HG03469 (cell line): ENCODE results near the gene STK32A.

Experiments
- ATAC-seq: cut with Tn5 transposase; IDR thresholded peaks from one replicate; pipeline ENCODE4 v1.9.1; 2021; ENCODE audit warnings: mild to moderate bottlenecking, moderate library complexity, moderate number of reproducible peaks; ENCODE audit not compliant: unreplicated experiment

The STK32A gene

DNA sequence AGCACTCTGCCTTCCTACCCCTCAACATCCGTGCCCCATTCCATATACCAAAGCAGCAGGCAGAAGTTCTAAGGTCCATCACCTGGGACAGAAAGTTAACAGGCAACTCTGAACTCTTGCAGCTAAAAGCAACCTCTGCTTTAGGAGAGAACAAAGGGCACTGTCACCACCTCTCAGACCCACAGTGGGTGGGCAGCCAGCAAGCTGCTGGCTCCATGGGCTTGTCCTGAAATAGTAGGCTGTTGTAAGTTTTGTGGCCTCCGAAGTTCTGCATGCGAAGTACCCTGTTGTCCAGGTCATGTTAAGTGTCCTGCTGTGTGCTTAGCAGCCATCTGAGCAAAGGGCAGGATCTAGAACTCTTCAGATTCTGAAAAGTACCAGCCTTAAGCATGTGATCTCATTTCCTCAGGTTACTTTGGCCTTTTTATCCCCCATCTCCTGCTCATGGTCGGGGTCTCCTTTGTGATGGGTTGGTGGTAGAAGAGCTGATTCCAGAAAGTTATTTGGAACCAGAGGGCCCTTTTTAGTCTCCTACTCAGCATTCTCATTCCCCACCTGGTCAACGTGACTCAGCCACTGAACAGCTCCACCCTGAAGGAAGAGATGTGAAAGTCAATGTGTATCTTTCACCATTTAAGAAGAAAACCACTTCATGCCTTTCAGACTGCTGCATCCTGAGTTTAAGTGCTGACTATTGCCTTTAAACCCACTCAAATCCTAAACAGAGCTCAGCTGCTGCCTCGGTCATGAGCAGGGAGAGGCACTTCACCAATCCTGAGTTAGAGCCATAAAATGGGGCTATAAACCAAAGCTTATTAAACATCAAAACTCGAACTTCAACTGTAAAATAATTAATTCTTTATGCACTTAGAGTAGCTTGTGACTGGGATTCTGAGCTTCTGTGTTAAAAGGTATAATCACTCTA, 153.6 kb downstream of the STK32A start:
- ATAC-seq, result no peak

DNA sequence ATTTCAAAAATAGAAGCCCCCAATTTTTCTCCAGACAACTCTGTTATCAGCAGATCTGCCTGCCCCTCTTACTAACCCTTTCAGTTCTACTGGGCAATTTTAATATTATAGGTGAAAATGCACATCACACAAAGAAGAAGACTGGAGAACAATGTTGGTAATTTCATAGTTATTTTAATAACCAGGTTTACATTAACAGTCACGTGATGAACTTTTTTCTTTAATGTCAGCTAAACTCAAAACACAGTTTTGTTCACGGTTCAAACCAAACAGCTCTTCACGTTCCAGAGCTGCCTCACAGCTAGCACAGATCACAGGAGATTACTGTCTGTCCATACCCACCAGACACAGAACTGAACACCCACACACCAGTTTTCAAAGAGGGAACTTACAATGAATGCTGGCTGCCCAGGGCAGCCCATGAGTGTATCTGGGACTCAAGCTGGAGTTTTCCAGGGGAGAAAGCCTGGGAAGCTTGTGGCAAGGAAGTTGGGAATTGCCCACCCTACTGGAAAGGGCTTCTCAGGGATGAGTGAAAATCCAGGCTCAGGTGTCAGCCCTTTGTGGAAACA, 155.9 kb downstream of the STK32A start:
- no peak for ATAC-seq

DNA sequence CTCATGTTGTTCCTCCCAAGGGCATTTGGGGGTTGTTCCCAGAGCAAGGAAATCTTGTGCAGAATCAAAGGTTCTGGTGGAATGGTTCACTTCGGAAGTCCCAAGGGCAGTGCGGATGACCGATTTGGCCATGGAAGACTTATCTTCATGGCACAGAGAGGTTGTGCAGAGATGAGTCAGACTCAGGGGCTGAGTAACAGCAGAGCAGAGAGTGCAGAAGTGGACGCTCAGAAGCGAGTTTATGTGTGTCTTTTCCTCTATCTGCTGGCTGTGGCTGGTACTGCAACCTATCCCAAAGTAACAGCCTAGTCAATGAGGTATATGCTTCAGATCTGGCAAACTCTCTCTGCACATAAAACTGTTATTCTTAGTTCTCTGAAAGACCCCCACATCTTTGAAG, 157.0 kb downstream of the STK32A start:
- ATAC-seq, result peak; percentile 99

DNA sequence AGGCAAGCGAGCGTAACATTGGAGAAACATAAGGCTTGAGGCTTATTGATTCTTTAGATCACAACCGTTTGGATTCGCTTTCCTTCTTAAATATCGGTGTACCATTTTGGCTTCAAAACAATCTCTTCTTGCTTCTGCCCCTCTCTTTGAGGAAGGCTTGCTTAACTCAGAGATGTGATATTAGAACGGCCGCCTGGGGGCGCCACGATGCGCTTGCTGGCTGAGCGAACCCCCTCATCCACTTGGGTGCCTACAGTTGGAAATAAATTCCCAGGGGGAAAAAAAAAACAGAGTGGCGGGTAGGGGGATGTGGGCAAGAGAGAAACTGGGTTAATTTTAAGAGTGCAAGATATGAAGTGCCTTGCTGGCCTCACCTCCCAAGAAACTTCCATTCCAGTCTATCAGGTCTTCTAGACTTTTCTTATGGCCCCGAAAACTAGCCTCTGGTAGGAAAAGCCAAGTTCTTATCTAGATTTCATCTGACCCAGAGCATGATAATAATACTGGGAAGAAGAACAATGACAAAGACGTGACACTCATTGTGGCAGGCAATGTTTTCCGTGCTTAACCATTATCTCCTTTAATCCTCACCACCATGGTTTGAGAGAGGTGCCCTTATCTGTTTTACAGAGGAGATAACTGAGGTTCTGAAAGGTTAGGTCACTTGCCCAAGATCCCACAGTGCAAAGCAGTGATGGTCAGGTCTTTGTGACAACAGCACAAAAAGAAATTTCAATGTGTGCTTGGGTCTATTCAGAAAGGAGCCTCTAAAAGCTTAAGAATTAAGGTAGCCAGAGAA, 159.2 kb downstream of the STK32A start:
- ATAC-seq, result no peak

DNA sequence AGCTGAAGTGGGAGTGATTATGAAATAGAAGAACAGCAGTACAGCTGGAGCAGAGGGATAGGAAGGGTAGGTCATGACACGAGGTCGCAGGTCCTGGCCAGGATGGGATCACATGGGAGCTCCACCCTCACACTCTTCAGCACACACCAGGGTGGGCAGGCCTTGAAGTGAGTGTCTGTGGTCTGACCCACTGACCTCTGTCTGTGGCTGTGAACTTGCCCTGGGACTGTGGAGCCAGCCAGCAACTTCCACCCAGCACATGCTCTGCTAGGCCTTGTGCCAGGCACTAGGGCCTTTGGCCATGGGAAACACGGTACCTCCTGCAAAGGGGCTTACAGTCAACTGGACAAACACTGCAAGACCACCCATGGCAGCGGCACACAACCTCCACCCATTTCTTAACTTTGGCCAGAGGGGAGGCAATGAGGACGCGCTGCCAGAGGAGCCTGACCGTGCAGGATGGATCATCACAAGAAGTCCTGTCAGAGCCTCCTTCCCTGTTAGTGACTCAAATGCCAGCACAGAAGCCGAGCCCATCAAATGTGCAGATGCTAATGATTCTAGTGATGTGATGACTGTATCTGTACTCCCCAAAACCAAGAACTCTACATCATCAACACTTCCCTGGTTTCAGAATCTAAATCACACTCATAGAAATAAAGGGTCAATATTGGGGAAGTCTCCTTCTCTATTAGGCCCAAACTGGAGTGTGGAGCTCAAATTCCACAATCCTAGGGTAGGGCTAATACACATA, 161.4 kb downstream of the STK32A start:
- ATAC-seq, result no peak

DNA sequence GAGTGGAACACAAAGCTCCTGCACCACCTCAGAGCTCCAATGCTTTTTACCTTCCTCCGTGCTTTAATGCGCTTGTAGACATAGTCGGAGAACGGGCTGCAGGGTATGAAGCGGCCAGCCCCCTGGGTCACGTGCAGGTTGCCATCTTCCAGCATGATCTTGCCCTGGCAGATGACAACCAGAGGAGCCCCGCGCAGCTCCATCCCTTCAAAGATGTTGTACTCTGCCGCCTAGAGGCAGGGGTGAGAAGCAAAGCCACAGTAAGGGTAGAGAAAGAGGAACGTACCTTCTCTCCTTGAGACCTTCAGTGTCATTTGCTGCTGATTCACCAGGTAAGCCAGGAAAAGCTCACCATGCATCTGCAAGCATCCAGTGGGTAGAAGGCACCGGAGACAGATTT, 162.8 kb downstream of the STK32A start:
- no peak for ATAC-seq

DNA sequence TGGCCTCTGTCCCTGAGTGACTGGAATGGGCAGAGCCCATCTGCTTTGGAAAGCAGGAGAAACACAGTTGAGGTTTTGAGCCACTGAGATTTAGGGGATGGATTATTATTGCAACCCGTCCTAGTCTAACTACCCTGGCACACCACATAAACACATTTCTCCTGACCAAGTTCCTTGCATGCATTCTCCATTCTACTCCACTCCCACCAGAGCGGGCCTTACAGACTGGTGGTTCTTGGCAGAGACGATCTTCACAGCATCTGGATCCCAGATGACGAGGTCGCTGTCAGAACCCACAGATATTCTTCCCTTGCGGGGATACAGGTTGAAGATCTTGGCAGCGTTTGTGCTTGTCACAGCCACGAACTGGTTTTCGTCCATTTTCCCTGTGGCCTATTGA, 164.0 kb downstream of the STK32A start:
- ATAC-seq, result no peak

DNA sequence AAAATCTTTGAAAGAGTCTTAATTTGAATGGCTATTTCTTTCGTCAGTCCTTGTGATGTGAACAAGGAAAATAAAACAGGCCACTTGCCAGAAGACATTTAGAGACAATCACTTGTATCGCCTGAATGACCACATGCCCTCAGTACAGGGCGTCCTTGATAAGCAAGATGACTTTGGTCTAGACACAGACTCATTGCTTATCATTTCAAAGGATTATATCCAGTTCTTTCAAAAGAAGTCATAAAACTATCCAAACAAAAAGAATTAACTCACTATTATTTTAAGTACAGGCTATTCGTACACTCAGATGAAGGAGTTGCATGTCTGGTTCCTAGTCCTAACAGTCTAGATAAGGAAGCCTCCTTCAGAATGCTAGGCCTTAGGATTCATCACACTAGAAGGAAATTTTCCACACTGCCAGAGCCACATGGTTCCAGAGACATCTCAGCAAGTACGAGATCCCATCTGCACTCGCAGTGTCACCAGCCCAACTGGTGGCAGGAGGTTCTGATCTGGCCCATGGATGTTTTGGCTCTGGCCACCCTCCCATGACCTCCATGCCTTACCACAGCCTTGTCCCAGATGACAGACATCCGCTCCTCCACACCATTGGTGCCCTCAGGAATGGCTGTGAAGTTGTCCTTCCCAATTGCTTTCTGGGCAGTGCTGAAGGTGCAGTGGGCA, 165.4 kb downstream of the STK32A start:
- no peak for ATAC-seq

DNA sequence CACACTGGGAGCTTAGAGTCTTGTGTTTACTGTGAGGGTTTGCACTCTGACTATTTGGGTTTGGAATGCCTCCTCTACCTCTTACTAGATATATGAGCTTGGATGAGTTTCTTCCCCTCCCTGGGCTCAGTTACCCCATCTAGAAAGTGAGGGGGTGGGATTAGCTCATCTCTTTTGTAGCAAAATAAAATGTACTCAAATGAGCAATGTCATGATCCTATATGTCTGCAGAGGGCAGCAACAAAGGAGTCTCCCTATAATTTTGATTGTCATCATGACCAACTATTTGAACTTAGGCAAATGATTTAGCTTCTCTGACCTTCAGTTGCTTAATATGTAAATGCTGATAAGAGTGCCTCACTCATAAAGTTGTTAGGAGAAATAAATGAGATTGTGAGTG, 166.1 kb downstream of the STK32A start:
- ATAC-seq, result no peak

DNA sequence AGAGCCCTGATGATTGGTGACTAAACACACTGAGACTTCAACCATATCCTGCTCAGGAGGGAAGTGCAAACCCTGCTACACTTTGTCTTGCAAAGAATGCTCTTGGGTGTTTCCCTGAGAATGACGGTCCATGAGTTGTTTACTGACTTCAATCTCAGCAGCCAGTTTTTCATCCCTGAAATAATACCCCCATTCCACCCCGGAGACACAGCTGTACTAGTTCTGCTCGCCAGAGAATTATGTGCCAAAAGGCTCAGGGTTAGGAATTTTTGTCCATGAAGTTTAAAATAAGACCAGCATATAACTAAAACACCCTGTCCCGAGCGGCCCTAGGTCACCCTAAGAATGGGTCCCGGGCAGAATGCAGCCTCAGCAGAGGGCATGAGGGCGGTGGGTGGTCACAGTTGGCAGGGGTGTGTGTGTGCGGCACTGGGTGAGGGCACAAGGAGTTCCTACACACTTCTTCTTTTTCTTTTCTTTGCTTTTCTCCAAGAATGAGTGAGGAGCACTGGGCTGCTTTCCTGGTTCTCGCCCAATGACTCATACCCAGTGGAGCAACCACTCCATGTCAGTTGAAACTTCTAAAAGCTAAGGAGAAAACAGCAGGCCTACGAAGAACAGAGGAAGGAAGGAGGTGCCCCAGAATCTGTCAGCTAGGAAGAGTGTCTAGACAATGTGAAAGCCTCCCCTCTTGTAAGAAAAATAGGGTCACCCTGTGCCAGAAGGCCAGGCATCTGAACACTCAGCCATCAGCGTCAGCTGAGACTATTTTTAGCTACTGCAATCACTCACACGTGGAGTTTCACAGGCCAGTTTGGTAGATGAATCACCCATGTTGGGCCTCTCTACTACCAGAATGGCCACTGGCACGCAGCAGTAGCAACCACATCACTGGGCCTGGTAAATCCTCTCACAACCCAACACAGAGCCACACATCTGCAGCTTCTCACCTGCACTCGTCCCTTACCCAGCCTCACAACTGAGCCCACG, 169.1 kb downstream of the STK32A start:
- peak; percentile 84 for ATAC-seq

DNA sequence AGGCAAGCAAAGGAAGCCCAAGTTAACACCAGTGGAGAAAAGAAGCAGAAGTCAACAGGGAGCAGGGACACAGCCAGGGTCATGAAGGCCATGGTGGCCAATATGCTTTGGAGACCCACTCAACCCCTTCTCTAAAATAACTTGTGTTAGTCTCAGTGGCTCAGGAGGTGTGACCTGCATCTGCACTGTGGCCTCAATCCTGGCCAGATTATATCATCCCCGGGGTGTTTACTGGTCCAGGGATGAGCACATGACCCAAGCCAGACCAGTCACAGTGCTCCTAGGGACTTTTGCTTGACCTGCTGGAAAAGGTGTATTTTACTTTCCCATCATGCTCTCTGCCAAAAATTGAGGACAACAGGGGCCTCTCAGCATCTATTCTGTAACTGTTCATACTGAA, 169.9 kb downstream of the STK32A start:
- ATAC-seq, result peak; percentile 3

DNA sequence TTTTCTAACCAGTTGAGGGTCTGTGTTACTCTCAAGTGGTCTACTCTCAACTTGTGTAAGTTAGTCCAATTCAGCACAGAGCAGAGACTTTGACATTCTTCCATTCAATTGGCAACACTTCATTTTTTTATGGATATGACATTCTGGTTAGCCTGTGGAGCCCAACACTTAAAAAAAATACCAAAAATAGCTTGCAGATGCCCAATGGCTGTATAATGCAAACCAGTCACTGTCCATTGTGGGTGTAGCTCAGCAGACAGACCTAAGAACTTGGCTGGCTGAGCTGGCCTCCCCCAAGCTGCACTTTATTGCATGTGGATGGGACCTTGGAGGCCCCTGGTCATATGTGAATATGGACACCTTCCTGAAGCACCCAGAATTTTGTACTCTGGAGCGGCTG, 171.8 kb downstream of the STK32A start:
- no peak for ATAC-seq

DNA sequence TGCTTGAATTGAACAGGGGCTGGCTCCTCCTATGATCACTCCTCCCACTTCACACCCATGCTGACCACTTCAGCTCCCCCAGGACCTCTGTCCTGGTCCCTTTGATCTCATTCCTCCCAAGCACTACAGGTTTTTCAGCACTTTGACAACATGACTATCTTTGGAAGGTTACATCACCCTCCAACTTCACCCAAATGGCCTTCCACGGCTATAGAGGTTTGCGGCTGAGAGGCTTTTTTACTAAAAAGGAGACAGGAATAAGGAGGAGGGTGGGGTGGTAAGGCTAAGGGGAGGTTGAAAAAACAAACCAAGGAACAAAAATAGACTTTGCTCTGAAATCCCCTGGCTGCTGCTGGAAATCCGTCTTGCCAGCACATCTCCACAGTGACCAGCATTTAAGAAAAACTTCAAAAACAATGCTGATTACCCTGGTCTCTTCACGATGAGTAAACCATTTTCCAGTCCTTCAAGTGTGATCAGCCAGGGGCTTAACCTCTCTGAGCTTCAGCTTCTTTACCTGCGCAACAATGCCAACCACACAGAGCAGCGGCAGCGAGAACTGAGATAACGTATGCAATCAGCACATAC, 172.4 kb downstream of the STK32A start:
- ATAC-seq, result peak; percentile 18

DNA sequence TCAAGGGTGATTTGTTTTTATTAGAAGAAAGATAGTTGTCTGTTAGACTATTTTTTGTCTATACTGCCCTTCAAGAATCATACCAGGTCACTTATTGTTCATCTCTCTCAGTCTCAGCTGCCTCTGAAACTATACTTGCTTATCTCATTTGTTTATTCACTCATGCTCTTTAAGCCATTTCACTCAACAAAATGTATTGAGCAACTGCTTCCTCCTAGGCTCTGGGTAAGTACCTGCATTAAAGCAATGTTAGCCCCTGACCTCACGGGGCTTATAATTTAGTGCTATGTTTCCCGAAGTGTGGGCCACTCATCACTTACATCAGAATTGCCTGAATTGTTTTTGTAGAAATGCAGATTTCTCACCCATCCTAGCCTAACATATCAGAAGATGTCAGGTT, 174.2 kb downstream of the STK32A start:
- ATAC-seq, result no peak

DNA sequence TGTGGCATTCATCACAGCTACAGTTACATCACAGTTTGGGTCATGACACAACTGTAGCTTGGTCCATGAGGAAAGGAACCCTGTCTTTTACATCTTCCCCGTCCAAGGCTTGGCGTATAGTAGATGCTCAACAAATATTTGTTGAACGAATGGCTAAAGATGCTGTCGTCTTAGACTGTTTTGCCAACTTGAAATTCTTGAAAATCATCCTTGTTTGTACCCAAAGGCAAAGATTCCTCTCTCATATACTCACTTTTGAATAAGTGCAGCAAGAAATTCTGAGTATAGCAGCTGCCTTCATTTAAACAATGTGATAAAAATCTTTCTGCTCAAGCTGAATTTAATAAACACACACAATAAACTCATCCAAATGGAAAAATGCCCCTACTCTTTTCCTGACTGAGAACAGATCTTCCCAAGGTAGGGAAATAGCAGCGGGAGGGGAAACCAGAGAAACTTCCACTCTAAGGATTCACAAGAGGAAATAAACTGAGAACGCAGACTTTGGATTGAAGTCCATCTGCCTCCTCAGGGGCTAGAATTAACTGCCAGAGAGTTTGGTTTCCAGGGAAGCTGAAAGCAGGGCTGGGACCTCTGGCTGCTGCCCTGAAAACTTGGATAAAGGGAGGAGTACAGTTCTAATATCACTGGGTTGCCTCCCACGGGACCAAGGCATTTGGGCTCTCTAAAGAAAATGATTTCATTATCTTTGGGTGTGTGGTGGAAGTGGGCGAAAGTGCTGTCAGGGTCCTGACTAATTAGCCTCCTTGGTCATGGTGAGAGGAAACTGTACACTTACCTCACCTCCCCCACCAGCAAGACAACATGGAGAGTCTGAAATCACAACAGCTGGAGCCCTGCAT, 175.9 kb downstream of the STK32A start:
- ATAC-seq, result no peak

DNA sequence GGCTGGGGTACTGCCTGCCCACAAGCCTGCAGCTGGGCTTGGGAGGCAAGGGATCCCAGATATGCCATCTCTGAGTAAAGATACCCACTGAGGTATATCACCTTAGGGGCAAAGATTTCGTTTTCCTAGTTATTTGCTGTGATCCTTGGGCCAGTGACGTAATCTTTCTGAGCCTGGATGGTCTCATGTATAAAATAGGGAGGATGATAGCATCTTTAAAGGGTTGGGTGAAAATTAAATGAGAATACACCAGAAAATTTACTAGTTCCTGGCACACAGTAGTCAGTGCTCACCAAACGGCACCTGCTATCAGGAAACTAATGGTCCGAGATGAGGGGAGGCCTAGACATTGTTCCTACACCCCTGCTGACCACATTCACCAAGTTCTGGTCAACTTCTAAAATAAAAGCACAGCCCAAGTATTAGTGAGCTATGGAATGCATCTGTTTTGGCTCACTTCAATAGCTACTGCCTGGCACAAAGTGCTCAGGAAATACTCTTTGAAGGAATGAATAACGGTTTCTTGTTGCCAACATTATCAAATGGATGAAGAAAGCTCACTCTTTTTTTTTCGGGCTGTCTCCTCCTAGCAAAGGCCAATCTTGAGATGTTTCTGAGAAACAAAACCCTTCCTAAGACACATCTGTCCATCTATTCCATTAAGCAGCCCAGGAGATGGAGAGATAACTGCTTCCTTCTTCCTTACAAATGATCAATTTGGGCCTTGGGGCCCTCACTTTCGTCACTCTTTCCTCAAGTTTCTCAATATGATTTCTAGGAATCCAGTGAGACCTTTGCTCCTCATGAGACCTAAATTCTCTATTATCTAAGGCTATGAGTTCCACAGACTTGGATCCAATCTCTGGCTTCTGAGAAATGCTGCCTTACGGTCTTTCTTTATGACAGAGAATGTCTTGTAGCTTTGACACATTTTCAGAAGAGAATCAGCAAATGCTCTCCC, 176.8 kb downstream of the STK32A start:
- ATAC-seq, result no peak

DNA sequence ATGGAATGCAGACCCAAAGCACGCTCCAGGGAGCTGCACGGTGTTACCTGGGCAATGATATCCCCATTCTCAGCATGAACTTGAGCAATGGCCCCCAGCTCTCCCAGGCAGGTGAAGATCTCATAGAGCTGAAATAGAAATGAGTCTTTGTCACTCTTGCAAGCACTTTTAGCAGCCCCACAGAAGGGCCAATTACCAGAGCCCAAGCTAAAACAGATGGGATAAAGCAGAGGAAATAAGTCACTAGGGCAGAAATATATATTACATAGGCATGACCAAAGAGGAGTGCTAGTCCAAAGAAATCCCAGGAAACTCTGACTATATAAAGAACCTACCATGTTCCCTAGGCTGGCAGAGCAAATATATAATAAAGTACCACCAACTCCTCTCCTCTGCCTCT, 177.7 kb downstream of the STK32A start:
- ATAC-seq, result no peak
